ENCODE data around the gene DISC1. TPM values are rescaled to one million over a fixed set of nuclear protein-coding genes. Genes with fewer than 3 reads are reported as not detected.

Gene DISC1
- total RNA-seq, 2 experiments from 2014 or later, result 9.8 to 11.2 TPM

GRCh38 chr1:231919239-231919885 lies 292.8 kb downstream of the DISC1 start:
- no peaks in the 10 kb centered on the region for H3K27me3 Mint-ChIP-seq
- no peaks in the 10 kb centered on the region for H3K9me3 Mint-ChIP-seq
- peaks cover 5% of the 10 kb centered on the region for H3K36me3 Mint-ChIP-seq
- POLR2A ChIA-PET, result no interaction called here
- peak overlapping the region; percentile 46 for H3K27ac Mint-ChIP-seq
- DNase-seq (no peak), ATAC-seq (ENCODE audit: low read depth) (no peak)
- peaks cover 46% of the 10 kb centered on the region for H3K4me1 Mint-ChIP-seq
- peak overlapping the region; percentile 68 for H3K4me3 Mint-ChIP-seq

GRCh38 chr1:231919886-231920285 lies 293.3 kb downstream of the DISC1 start:
- no peaks in the 10 kb centered on the region for H3K9me3 Mint-ChIP-seq
- H3K27me3 Mint-ChIP-seq, result no peaks in the 10 kb centered on the region
- H3K4me1 Mint-ChIP-seq, result peaks cover 42% of the 10 kb centered on the region
- ATAC-seq (ENCODE audit: low read depth) (no peak), DNase-seq (no peak)
- no peak overlapping the region for H3K27ac Mint-ChIP-seq
- H3K4me3 Mint-ChIP-seq, result peak overlapping the region; percentile 7
- H3K36me3 Mint-ChIP-seq, result peaks cover 5% of the 10 kb centered on the region
- POLR2A ChIA-PET, result no interaction called here

GRCh38 chr1:231921646-231922345 lies 295.2 kb downstream of the DISC1 start:
- H3K4me1 Mint-ChIP-seq, result peaks cover 32% of the 10 kb centered on the region
- no peak overlapping the region for H3K4me3 Mint-ChIP-seq
- DNase-seq (no peak), ATAC-seq (ENCODE audit: low read depth) (no peak)
- H3K9me3 Mint-ChIP-seq, result no peaks in the 10 kb centered on the region
- no peaks in the 10 kb centered on the region for H3K27me3 Mint-ChIP-seq
- H3K36me3 Mint-ChIP-seq, result peaks cover 5% of the 10 kb centered on the region
- no peak overlapping the region for H3K27ac Mint-ChIP-seq
- POLR2A ChIA-PET, result no interaction called here

- H3K4me1 Mint-ChIP-seq, result peaks cover 20% of the 10 kb centered on the region
- POLR2A ChIA-PET, result no interaction called here
- no peaks in the 10 kb centered on the region for H3K9me3 Mint-ChIP-seq
- DNase-seq (no peak), ATAC-seq (ENCODE audit: low read depth) (no peak)
- H3K27ac Mint-ChIP-seq, result no peak overlapping the region
- H3K27me3 Mint-ChIP-seq, result no peaks in the 10 kb centered on the region
- no peak overlapping the region for H3K4me3 Mint-ChIP-seq
- peaks cover 3% of the 10 kb centered on the region for H3K36me3 Mint-ChIP-seq
Measured at GRCh38 chr1:231923491-231924041, 297.0 kb downstream of the DISC1 start.

- no peaks in the 10 kb centered on the region for H3K27me3 Mint-ChIP-seq
- H3K4me1 Mint-ChIP-seq, result peaks cover 14% of the 10 kb centered on the region
- H3K36me3 Mint-ChIP-seq, result peaks cover 3% of the 10 kb centered on the region
- ATAC-seq (ENCODE audit: low read depth), result no peak
- POLR2A ChIA-PET, result no interaction called here
- H3K4me3 Mint-ChIP-seq, result no peak overlapping the region
- H3K9me3 Mint-ChIP-seq, result no peaks in the 10 kb centered on the region
- H3K27ac Mint-ChIP-seq, result no peak overlapping the region
- no peak for DNase-seq
Measured at GRCh38 chr1:231924180-231924579, 297.6 kb downstream of the DISC1 start.

- ATAC-seq (ENCODE audit: low read depth) (no peak), DNase-seq (no peak)
- Mint-ChIP-seq H3K4me1 (no peaks in the 10 kb centered on the region), H3K36me3 (peaks cover 1% of the 10 kb centered on the region), H3K9me3 (no peaks in the 10 kb centered on the region), H3K4me3 (no peak overlapping the region), H3K27me3 (peaks cover 2% of the 10 kb centered on the region), H3K27ac (no peak overlapping the region)
- POLR2A ChIA-PET, result no interaction called here
Measured at GRCh38 chr1:231925864-231926263, 299.3 kb downstream of the DISC1 start.

GRCh38 chr1:231926340-231926739 lies 299.8 kb downstream of the DISC1 start:
- Mint-ChIP-seq H3K4me3 (no peak overlapping the region), H3K9me3 (no peaks in the 10 kb centered on the region), H3K4me1 (no peaks in the 10 kb centered on the region), H3K36me3 (peaks cover 1% of the 10 kb centered on the region), H3K27me3 (peaks cover 2% of the 10 kb centered on the region), H3K27ac (no peak overlapping the region)
- ATAC-seq (ENCODE audit: low read depth) (no peak), DNase-seq (no peak)
- POLR2A ChIA-PET, result no interaction called here

- Mint-ChIP-seq H3K36me3 (peaks cover 1% of the 10 kb centered on the region), H3K4me3 (no peak overlapping the region), H3K27ac (no peak overlapping the region), H3K27me3 (peaks cover 2% of the 10 kb centered on the region), H3K4me1 (no peaks in the 10 kb centered on the region), H3K9me3 (no peaks in the 10 kb centered on the region)
- ATAC-seq (ENCODE audit: low read depth), result no peak
- POLR2A ChIA-PET, result no interaction called here
- DNase-seq, result no peak
Measured at GRCh38 chr1:231926933-231927332, 300.3 kb downstream of the DISC1 start.

- DNase-seq (no peak), ATAC-seq (ENCODE audit: low read depth) (no peak)
- H3K27ac Mint-ChIP-seq, result no peak overlapping the region
- H3K4me3 Mint-ChIP-seq, result no peak overlapping the region
- no peaks in the 10 kb centered on the region for H3K36me3 Mint-ChIP-seq
- H3K4me1 Mint-ChIP-seq, result no peaks in the 10 kb centered on the region
- peaks cover 2% of the 10 kb centered on the region for H3K27me3 Mint-ChIP-seq
- H3K9me3 Mint-ChIP-seq, result no peaks in the 10 kb centered on the region
- POLR2A ChIA-PET, result no interaction called here
Measured at GRCh38 chr1:231927431-231927830, 300.8 kb downstream of the DISC1 start.

- Mint-ChIP-seq H3K36me3 (no peaks in the 10 kb centered on the region), H3K27ac (no peak overlapping the region), H3K27me3 (peaks cover 2% of the 10 kb centered on the region), H3K4me3 (no peak overlapping the region), H3K4me1 (no peaks in the 10 kb centered on the region), H3K9me3 (peaks cover 2% of the 10 kb centered on the region)
- no peak for ATAC-seq (ENCODE audit: low read depth)
- POLR2A ChIA-PET, result no interaction called here
- no peak for DNase-seq
Measured at GRCh38 chr1:231929311-231929710, 302.7 kb downstream of the DISC1 start.

- Mint-ChIP-seq H3K4me1 (no peaks in the 10 kb centered on the region), H3K4me3 (no peak overlapping the region), H3K27me3 (peaks cover 2% of the 10 kb centered on the region), H3K27ac (no peak overlapping the region), H3K36me3 (no peaks in the 10 kb centered on the region), H3K9me3 (peaks cover 2% of the 10 kb centered on the region)
- no peak for ATAC-seq (ENCODE audit: low read depth)
- DNase-seq, result no peak
- POLR2A ChIA-PET, result no interaction called here
Measured at GRCh38 chr1:231930257-231930947, 303.8 kb downstream of the DISC1 start.

GRCh38 chr1:231931146-231931545 lies 304.6 kb downstream of the DISC1 start:
- peaks cover 2% of the 10 kb centered on the region for H3K9me3 Mint-ChIP-seq
- no peak for ATAC-seq (ENCODE audit: low read depth)
- peaks cover 2% of the 10 kb centered on the region for H3K27me3 Mint-ChIP-seq
- H3K4me1 Mint-ChIP-seq, result no peaks in the 10 kb centered on the region
- DNase-seq, result no peak
- no peak overlapping the region for H3K4me3 Mint-ChIP-seq
- no peaks in the 10 kb centered on the region for H3K36me3 Mint-ChIP-seq
- no peak overlapping the region for H3K27ac Mint-ChIP-seq
- POLR2A ChIA-PET, result no interaction called here

GRCh38 chr1:231931846-231932454 lies 305.4 kb downstream of the DISC1 start:
- H3K27ac Mint-ChIP-seq, result no peak overlapping the region
- H3K27me3 Mint-ChIP-seq, result peaks cover 2% of the 10 kb centered on the region
- ATAC-seq (ENCODE audit: low read depth) (no peak), DNase-seq (peak; percentile 36)
- H3K9me3 Mint-ChIP-seq, result peaks cover 2% of the 10 kb centered on the region
- no peaks in the 10 kb centered on the region for H3K36me3 Mint-ChIP-seq
- POLR2A ChIA-PET, result no interaction called here
- H3K4me3 Mint-ChIP-seq, result no peak overlapping the region
- no peaks in the 10 kb centered on the region for H3K4me1 Mint-ChIP-seq
